PC-3 (cell line): ENCODE results near the gene LINGO4. TPM values are rescaled to one million over a fixed set of nuclear protein-coding genes. Genes with fewer than 3 reads are reported as not detected.

Source experiments
- ATAC-seq: fragments of 200-7000 bp; cut with Tn5 transposase; 2 replicates; pipeline ENCODE4 v1.9.1; 2020; ENCODE audit warnings: mild to moderate bottlenecking, moderate library complexity
- BruUV-seq: library from RNA; stranded (reverse); fragments of 400-500 nt; replicated peaks from 2 replicates; lab custom pipeline; 2021; lab: Mats Ljungman, UMichigan
- CTCF ChIA-PET: fragments of 300-600 bp; sonication (Branson Sonifier 250); formaldehyde crosslinking; loops from one replicate; lab custom pipeline; 2022; ENCODE audit warnings: antibody characterized with exemption; lab: Charles Lee
- POLR2A ChIA-PET: fragments of 300-600 bp; sonication (Branson Sonifier 250); formaldehyde crosslinking; loops from one replicate; lab custom pipeline; 2022; ENCODE audit warnings: antibody characterized with exemption; ENCODE audit not compliant: unreplicated experiment; lab: Charles Lee
- DNase-seq: peaks from one replicate; pipeline ENCODE4 v3.0.0-alpha.2; 2015
- H2AFZ ChIP-seq: fragments of 300-600 bp; sonication (generic); 2 replicates; pipeline ENCODE4 v1.6.0; 2016; ENCODE audit warnings: antibody characterized with exemption, low read length
- H3F3A ChIP-seq: fragments of 300-600 bp; sonication (generic); one replicate; pipeline ENCODE4 v1.6.0; 2017; ENCODE audit warnings: antibody characterized with exemption, low read length, control low read depth, mild to moderate bottlenecking; ENCODE audit not compliant: unreplicated experiment
- H3K27ac ChIP-seq: fragments of 300-600 bp; sonication (generic); 2 replicates; pipeline ENCODE4 v1.5.1; 2016; ENCODE audit warnings: mild to moderate bottlenecking, low read length
- H3K27me3 ChIP-seq: fragments of 300-600 bp; sonication (generic); 2 replicates; pipeline ENCODE4 v1.6.1; 2016; ENCODE audit warnings: low read length, mixed read lengths
- H3K36me3 ChIP-seq: fragments of 300-600 bp; sonication (generic); 2 replicates; pipeline ENCODE4 v1.6.1; 2016; ENCODE audit warnings: low read depth, mixed run types, low read length, mixed read lengths
- H3K4me1 ChIP-seq: fragments of 300-600 bp; sonication (generic); 2 replicates; pipeline ENCODE4 v1.5.1; 2016; ENCODE audit warnings: low read length; ENCODE audit not compliant: insufficient read depth
- H3K4me2 ChIP-seq: fragments of 300-600 bp; sonication (generic); 2 replicates; pipeline ENCODE4 v1.6.0; 2016; ENCODE audit warnings: low read length
- H3K4me3 ChIP-seq: fragments of 300-600 bp; sonication (generic); 2 replicates; pipeline ENCODE4 v1.5.1; 2016; ENCODE audit warnings: mild to moderate bottlenecking, low read length, mixed read lengths
- H3K79me2 ChIP-seq: fragments of 300-600 bp; sonication (generic); 2 replicates; pipeline ENCODE4 v1.6.1; 2017; ENCODE audit warnings: low read length, mixed read lengths
- H3K9ac ChIP-seq: fragments of 300-600 bp; sonication (generic); 2 replicates; pipeline ENCODE4 v1.6.0; 2016; ENCODE audit warnings: mild to moderate bottlenecking, low read length
- H3K9me2 ChIP-seq: fragments of 300-600 bp; sonication (generic); replicated peaks from 2 replicates; pipeline ENCODE4 v1.6.1; 2016; ENCODE audit warnings: mixed run types, low read length, mixed read lengths
- H3K9me3 ChIP-seq: fragments of 300-600 bp; sonication (generic); 2 replicates; pipeline ENCODE4 v1.6.1; 2016; ENCODE audit warnings: low read length, mixed read lengths
- H4K20me1 ChIP-seq: fragments of 300-600 bp; sonication (generic); 2 replicates; pipeline ENCODE4 v1.6.1; 2016; ENCODE audit warnings: low read length, mixed read lengths
- EZH2 ChIP-seq: fragments of 300-600 bp; sonication (generic); IDR thresholded peaks from one replicate; pipeline ENCODE4 v1.6.1; 2017; ENCODE audit warnings: antibody characterized with exemption, mild to moderate bottlenecking, low read length; ENCODE audit not compliant: unreplicated experiment
- EZH2phosphoT487 ChIP-seq: fragments of 300-600 bp; sonication (generic); IDR thresholded peaks from 2 replicates; pipeline ENCODE4 v1.6.1; 2018; ENCODE audit warnings: mild to moderate bottlenecking, antibody characterized with exemption, low read length, borderline replicate concordance
- intact Hi-C: fragments of 100-400 bp; cut with micrococcal nuclease; formaldehyde crosslinking; loops from 2 replicates; pipeline ENCODE4 v1.9.0; 2023
- total RNA-seq: library from RNA; depleted of rRNA; stranded (reverse); fragments of >200 nt; gene quantifications from 2 replicates; pipeline ENCODE4 v1.2.3, GENCODE V29; 2014
- TF ChIP-seq, protein P1 (sequence below): fragments of 300-600 bp; sonication (generic); conservative IDR thresholded peaks from 2 replicates; pipeline ENCODE4 v1.5.1; 2017; ENCODE audit warnings: antibody characterized with exemption, low read depth, mild to moderate bottlenecking, low read length

LINGO4 gene
- total RNA-seq, 1 experiment from 2014 or later, result not detected

DNA sequence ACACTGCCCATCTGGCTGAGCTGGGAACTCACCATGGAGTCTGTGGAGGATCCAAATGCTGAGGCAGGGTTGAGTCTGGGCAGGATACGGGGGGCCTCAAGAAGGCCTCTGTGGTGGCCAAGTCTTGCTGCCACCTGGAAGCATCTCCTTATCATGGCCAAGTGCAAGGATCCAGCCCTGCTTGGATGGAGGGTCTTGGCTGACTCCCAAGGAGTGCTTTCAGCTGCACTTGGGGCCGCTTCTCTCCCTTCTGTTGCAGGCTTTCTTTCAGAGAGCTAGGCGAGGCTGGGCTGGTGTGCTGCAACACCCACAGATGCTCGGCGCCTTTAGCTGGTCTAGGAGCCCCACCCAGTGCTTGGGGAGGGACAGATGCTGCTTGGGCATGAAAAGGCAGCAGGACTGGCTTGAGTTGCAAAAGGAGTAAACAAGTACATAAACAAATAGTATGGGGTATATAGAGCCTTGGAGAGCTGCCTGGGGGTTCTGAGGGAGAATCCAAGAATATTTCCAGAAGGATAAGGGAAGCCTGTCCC lies 48.3 kb upstream of the LINGO4 start, which contains the start of gene THEM5:
Gene THEM5 (minus strand): TSS at position 302 of the 533 bp plus-strand sequence. CDS start 147 bp downstream, at position 155.
- peaks cover 18% of the 10 kb centered on the region for H3K27me3 ChIP-seq
- intact Hi-C loops, result no loop called here
- POLR2A ChIA-PET, result no interaction called here
- no TSS peak for BruUV-seq
- no peaks in the 10 kb centered on the region for H3K36me3 ChIP-seq
- ATAC-seq (no peak), DNase-seq (no peak)
- H3K4me2 ChIP-seq, result no peak within 1 kb of the TSS
- no peak within 1 kb of the TSS for H3K27ac ChIP-seq
- H3K9me2 ChIP-seq, result no peaks in the 10 kb centered on the region
- H4K20me1 ChIP-seq, result no peaks in the 10 kb centered on the region
- H3K4me3 ChIP-seq, result no peak within 1 kb of the TSS
- no peak for TF ChIP-seq EZH2
- TF ChIP-seq EZH2phosphoT487, result no peak
- TF ChIP-seq, protein P1, sequence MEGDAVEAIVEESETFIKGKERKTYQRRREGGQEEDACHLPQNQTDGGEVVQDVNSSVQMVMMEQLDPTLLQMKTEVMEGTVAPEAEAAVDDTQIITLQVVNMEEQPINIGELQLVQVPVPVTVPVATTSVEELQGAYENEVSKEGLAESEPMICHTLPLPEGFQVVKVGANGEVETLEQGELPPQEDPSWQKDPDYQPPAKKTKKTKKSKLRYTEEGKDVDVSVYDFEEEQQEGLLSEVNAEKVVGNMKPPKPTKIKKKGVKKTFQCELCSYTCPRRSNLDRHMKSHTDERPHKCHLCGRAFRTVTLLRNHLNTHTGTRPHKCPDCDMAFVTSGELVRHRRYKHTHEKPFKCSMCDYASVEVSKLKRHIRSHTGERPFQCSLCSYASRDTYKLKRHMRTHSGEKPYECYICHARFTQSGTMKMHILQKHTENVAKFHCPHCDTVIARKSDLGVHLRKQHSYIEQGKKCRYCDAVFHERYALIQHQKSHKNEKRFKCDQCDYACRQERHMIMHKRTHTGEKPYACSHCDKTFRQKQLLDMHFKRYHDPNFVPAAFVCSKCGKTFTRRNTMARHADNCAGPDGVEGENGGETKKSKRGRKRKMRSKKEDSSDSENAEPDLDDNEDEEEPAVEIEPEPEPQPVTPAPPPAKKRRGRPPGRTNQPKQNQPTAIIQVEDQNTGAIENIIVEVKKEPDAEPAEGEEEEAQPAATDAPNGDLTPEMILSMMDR, result no peak
- no peak within 1 kb of the TSS for H2AFZ ChIP-seq
- no peaks in the 10 kb centered on the region for H3K79me2 ChIP-seq
- CTCF ChIA-PET, result no interaction called here
- no peak within 1 kb of the TSS for H3K9ac ChIP-seq
- no peaks in the 10 kb centered on the region for H3F3A ChIP-seq
- no peaks in the 10 kb centered on the region for H3K4me1 ChIP-seq
- no peaks in the 10 kb centered on the region for H3K9me3 ChIP-seq

DNA sequence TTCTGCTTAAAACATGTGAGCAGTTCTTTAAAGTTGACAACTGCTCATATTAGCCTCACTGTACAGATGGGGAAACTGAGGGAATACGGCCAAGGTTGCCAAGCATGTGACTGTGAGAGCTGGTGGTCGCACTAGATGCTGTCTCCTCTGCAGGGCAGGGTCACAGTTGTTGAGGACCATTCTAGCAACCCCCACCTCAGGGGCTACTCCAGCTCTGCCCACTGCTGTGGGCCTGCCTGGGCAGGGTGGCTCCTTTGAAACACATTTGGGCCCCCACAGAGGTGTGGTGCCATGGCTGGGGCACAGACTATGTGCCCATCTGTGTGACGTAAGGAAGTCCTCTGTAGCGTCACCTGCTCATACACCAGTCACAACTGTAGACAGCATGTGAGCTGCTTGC lies 47.5 kb upstream of the LINGO4 start:
- Histone ChIP-seq H3K9me3 (no peaks in the 10 kb centered on the region), H3K4me1 (no peaks in the 10 kb centered on the region), H3K27ac (no peak overlapping the region), H3K79me2 (no peaks in the 10 kb centered on the region), H2AFZ (no peak overlapping the region), H3K9ac (no peak overlapping the region), H3K4me2 (no peak overlapping the region), H4K20me1 (no peaks in the 10 kb centered on the region), H3K4me3 (no peak overlapping the region), H3K9me2 (no peaks in the 10 kb centered on the region), H3F3A (no peaks in the 10 kb centered on the region), H3K27me3 (peaks cover 18% of the 10 kb centered on the region), H3K36me3 (no peaks in the 10 kb centered on the region)
- ChIA-PET CTCF (no interaction called here), POLR2A (no interaction called here)
- ATAC-seq, result no peak
- no peak for DNase-seq
- BruUV-seq, result no TSS peak
- intact Hi-C loops, result no loop called here
- TF ChIP-seq EZH2phosphoT487 (no peak), EZH2 (no peak)
- TF ChIP-seq, protein P1, result no peak

DNA sequence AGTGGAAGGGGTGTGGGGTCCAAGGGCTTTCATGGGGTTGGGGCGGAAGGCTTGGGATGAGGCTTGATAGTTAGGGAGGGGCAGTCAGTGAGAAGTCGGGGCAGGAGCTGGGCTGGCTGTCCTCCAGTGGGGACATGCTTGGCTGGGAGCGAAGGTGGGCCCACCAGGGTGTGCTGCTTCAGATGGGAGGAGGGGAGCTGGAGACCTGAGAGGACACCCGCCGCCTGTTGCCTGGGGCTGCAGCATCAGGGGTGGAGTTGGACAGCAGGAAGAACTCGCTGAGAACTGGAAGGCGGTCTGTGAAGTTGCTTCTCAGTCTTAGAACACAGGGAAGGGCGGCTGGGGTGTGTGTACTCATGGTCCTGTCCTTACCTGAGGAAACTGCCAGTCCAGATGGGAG lies 46.7 kb upstream of the LINGO4 start:
- no peak for TF ChIP-seq EZH2
- TF ChIP-seq, protein P1, result no peak
- TF ChIP-seq EZH2phosphoT487, result no peak
- DNase-seq, result no peak
- Histone ChIP-seq H3K4me1 (peaks cover under 1% of the 10 kb centered on the region; the same call in 1 of the 2 replicates), H3K9ac (no peak overlapping the region), H2AFZ (no peak overlapping the region), H3K27ac (no peak overlapping the region), H3K9me2 (no peaks in the 10 kb centered on the region), H3K79me2 (no peaks in the 10 kb centered on the region), H3K36me3 (no peaks in the 10 kb centered on the region), H4K20me1 (no peaks in the 10 kb centered on the region), H3K27me3 (peaks cover 18% of the 10 kb centered on the region), H3K4me3 (no peak overlapping the region), H3K9me3 (no peaks in the 10 kb centered on the region), H3K4me2 (no peak overlapping the region), H3F3A (no peaks in the 10 kb centered on the region)
- CTCF ChIA-PET, result no interaction called here
- POLR2A ChIA-PET, result no interaction called here
- intact Hi-C loops, result no loop called here
- BruUV-seq, result no TSS peak
- no peak for ATAC-seq
